Activated CD4-positive, alpha-beta T cell treated with anti-CD3 and anti-CD28 coated beads, Interleukin-2, amount 10 ng/mL, durations not matched to agents 7 days and 5 days (primary cell): ENCODE data around the gene STIP1. TPM values are rescaled to one million over a fixed set of nuclear protein-coding genes. Genes with fewer than 3 reads are reported as not detected.

Experiments used
- CTCF ChIA-PET: fragments of 350-600 bp; sonication (Branson Sonifier 250); formaldehyde crosslinking; loops from one replicate; lab custom pipeline; 2021; ENCODE audit warnings: antibody characterized with exemption; lab: Charles Lee
- POLR2A ChIA-PET: fragments of 350-600 bp; sonication (Branson Sonifier 250); formaldehyde crosslinking; loops from one replicate; lab custom pipeline; 2021; ENCODE audit warnings: antibody characterized with exemption; lab: Charles Lee
- DNase-seq: peaks from one replicate; pipeline ENCODE4 v3.0.0-alpha.2; 2020
- H3K27ac Mint-ChIP-seq: one replicate; pipeline ENCODE4 v1.8.0; 2021; ENCODE audit warnings: mild to moderate bottlenecking, moderate library complexity, mixed read lengths
- H3K27me3 Mint-ChIP-seq: one replicate; pipeline ENCODE4 v1.8.0; 2021; ENCODE audit warnings: mixed read lengths
- H3K36me3 Mint-ChIP-seq: one replicate; pipeline ENCODE4 v1.8.0; 2021; ENCODE audit warnings: low read depth, mixed read lengths
- H3K4me1 Mint-ChIP-seq: one replicate; pipeline ENCODE4 v1.8.0; 2021; ENCODE audit warnings: mixed read lengths
- H3K4me3 Mint-ChIP-seq: one replicate; pipeline ENCODE4 v1.8.0; 2021; ENCODE audit warnings: mild to moderate bottlenecking, moderate library complexity, mixed read lengths
- H3K9me3 Mint-ChIP-seq: one replicate; pipeline ENCODE4 v1.8.0; 2021; ENCODE audit warnings: mixed read lengths
- total RNA-seq, 2 experiments: library from RNA; stranded (reverse); gene quantifications; one replicate each; pipeline ENCODE4 v1.2.3, GENCODE V29; 2021

STIP1 gene
- total RNA-seq, 2 experiments from 2014 or later: 211 to 213 TPM

GRCh38 chr11:64238076-64238475, 52.1 kb downstream of the STIP1 start:
- CTCF ChIA-PET: interaction anchor here (0.9 to 2.2 kb wide), 7 partner anchors 9 to 47 kb away, joined by 3 to 7 read pairs (median 4); partner anchors contain the start of genes PLCB3 and PPP1R14B
- Mint-ChIP-seq H3K9me3 (no peaks in the 10 kb centered on the region), H3K36me3 (peaks cover 14% of the 10 kb centered on the region), H3K4me1 (peaks cover 53% of the 10 kb centered on the region), H3K27ac (no peak overlapping the region), H3K27me3 (no peaks in the 10 kb centered on the region), H3K4me3 (no peak overlapping the region)
- POLR2A ChIA-PET: no interaction called here
- DNase-seq: no peak

DNA sequence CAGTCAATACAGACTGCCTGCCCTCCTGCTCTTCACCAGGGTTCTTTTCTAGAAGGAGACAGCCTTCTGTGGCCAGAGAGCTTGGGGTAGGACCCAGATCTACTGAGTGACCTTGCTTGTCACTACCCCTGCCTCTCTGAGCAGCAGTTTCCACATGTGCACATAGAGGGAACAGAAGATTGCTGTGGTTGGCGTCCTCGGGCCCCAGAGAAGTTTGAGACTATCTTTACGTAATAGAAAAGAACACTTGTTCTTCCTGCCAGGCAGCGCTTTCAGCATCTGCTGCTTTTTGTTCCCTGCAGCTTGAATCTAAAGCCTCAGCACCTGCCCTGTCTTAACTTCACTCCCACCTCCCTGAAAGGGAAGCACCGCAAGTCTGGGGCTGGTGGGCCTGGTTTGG, 53.0 kb downstream of the STIP1 start:
- H3K27me3 Mint-ChIP-seq: no peaks in the 10 kb centered on the region
- POLR2A ChIA-PET: no interaction called here
- no peak overlapping the region for H3K4me3 Mint-ChIP-seq
- CTCF ChIA-PET: interaction anchor here (0.6 to 2.2 kb wide), 5 partner anchors 8 to 93 kb away, joined by 3 to 7 read pairs (median 4); partner anchors contain the start of genes PLCB3 and PPP1R14B
- no peak for DNase-seq
- H3K4me1 Mint-ChIP-seq: peaks cover 58% of the 10 kb centered on the region
- no peaks in the 10 kb centered on the region for H3K9me3 Mint-ChIP-seq
- H3K27ac Mint-ChIP-seq: peak overlapping the region; percentile 13
- H3K36me3 Mint-ChIP-seq: peaks cover 23% of the 10 kb centered on the region

- CTCF ChIA-PET: interaction anchor here (1.0 to 1.6 kb wide), 3 partner anchors 12 to 92 kb away, joined by 3 to 7 read pairs (median 4); partner anchors contain the start of gene PLCB3
- peak overlapping the region; percentile 96 for H3K27ac Mint-ChIP-seq
- POLR2A ChIA-PET: no interaction called here
- no peaks in the 10 kb centered on the region for H3K27me3 Mint-ChIP-seq
- H3K36me3 Mint-ChIP-seq: peaks cover 23% of the 10 kb centered on the region
- no peaks in the 10 kb centered on the region for H3K9me3 Mint-ChIP-seq
- H3K4me3 Mint-ChIP-seq: peak overlapping the region; percentile 88
- DNase-seq: no peak
- peaks cover 62% of the 10 kb centered on the region for H3K4me1 Mint-ChIP-seq
Measured at GRCh38 chr11:64239662-64240434, 53.9 kb downstream of the STIP1 start.

DNA sequence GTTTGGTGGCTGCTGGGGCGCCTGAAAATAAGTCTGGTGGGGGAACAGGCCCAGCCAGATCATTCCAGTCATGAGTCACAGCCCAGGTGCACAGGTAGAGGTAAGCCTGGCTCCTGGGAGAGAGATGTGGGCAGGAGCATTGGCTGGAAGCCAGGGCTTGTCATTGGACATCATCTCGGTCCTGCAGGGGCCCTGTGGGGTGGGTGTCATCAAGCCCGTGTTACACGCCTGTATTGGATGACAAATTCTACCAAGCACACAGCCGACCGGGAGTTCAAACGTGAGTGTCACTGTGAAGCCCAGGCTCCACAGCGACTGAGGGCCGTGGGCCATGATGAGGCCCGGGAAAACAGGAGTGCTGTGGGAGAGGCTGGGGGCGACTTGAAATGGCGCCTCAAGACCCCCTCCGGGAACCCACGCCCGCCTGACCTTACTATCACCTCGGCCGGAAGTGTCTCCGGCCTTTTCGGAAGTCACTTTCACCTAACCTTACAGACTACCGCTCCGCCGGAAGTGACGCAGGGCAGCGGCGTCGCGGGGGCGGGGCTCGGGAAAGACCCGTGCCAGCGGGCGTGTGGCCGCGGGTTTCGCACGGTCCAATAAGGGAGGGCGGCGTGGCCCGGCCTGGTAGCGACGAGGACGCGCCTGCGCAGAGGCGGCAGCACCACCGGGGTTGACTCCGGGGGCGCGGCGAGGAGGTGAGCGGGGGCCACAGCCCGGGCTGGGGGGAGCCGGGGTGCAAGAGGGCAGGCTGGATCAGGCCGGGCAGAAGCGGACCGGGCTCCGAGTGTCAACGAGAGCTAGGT, 54.7 kb downstream of the STIP1 start, which contains the start of gene FKBP2:
Gene FKBP2, plus strand, starts transcription at position 661 of the 806 bp plus-strand sequence. CDS start 1,293 bp downstream, outside the sequence.
- Mint-ChIP-seq H3K9me3 (no peaks in the 10 kb centered on the region), H3K36me3 (peaks cover 20% of the 10 kb centered on the region), H3K27me3 (no peaks in the 10 kb centered on the region), H3K27ac (peak within 1 kb of the TSS; percentile 96), H3K4me3 (peak within 1 kb of the TSS; percentile 88), H3K4me1 (peaks cover 59% of the 10 kb centered on the region)
- DNase-seq: peak; percentile 97
- CTCF ChIA-PET: interaction anchor here (0.7 to 1.2 kb wide), 7 partner anchors 10 to 64 kb away, joined by 3 to 20 read pairs (median 4); partner anchors contain the start of gene PLCB3
- POLR2A ChIA-PET: interaction anchor here (0.5 to 0.7 kb wide), 2 partner anchors 8 to 14 kb away, joined by 3 read pairs; no protein-coding TSS in a partner anchor

DNA sequence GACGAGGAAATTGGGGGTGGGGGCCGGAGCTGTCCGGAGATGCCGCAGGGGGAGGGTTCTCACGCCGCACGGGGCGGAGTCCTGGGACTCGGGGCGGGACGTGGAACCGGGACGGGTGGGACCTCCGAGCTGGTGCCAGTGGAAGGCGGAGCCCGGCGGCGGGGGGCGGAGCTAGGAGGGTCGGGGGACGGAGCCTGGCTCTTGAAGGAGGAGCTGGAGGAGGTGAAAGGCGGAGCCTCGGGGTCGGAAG, 55.2 kb downstream of the STIP1 start:
- CTCF ChIA-PET: interaction anchor here (0.7 to 1.1 kb wide), 7 partner anchors 10 to 76 kb away, joined by 3 to 20 read pairs (median 4); partner anchors contain the start of genes PLCB3, PRDX5 and TRMT112
- POLR2A ChIA-PET: interaction anchor here (0.5 to 0.7 kb wide), 2 partner anchors 8 to 15 kb away, joined by 3 read pairs; no protein-coding TSS in a partner anchor
- peaks cover 20% of the 10 kb centered on the region for H3K36me3 Mint-ChIP-seq
- no peaks in the 10 kb centered on the region for H3K27me3 Mint-ChIP-seq
- H3K4me3 Mint-ChIP-seq: peak overlapping the region; percentile 88
- no peaks in the 10 kb centered on the region for H3K9me3 Mint-ChIP-seq
- peaks cover 54% of the 10 kb centered on the region for H3K4me1 Mint-ChIP-seq
- DNase-seq: peak; percentile 99
- peak overlapping the region; percentile 96 for H3K27ac Mint-ChIP-seq

DNA sequence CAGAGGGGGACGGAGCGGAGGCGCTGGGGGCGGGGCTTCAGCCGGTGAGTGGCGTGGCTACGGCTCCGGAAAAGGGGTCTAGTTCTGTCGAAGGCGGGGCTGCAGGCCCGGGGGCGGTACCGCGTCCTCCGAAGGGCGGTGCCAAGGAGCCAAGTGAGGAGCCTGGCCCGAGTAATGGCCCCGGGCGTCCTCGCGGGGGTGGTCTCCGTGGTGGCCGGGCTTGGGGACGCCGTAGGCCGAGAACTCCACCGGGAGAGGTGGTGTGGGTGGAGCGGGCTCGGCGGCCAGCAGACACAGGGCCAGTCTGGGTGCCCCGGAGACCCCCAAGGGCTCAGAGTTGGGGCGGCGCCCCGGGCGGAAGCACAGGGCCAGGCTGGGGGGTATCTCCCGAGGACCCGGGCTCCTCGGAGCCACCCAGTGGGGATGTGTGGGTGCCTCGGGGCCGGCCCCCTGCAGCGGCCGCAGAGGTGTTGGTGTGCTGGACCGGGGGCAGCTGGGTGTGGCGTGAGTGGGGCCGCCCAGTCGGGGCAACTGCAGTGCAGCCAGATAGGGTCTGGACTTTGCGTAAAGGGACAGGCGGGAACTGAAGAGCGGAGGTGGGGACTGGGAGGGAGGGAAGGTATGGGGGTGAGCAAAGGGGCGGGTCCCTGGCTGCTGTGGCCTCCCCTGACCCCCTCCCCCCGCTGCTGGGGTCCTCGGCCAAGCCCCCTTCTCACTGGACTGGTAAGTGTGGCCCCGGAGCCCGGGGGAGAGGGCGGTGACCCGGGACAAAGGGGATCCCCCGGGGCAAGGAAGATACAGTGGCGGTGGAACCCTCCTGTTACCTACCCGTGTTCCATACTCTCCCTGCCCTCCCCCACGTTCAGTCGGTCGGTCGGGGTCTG, 55.8 kb downstream of the STIP1 start:
- ChIA-PET POLR2A (interaction anchor here (0.5 to 0.7 kb wide), 2 partner anchors 9 to 15 kb away, joined by 3 read pairs; no protein-coding TSS in a partner anchor), CTCF (interaction anchor here (0.7 to 11.3 kb wide), 10 partner anchors 9 to 76 kb away, joined by 3 to 162 read pairs (median 6); partner anchors contain the start of genes CATSPERZ, PLCB3, PRDX5 and TRMT112)
- no peak for DNase-seq
- Mint-ChIP-seq H3K9me3 (no peaks in the 10 kb centered on the region), H3K27ac (peak overlapping the region; percentile 96), H3K36me3 (peaks cover 20% of the 10 kb centered on the region), H3K4me1 (peaks cover 54% of the 10 kb centered on the region), H3K27me3 (no peaks in the 10 kb centered on the region), H3K4me3 (peak overlapping the region; percentile 88)

DNA sequence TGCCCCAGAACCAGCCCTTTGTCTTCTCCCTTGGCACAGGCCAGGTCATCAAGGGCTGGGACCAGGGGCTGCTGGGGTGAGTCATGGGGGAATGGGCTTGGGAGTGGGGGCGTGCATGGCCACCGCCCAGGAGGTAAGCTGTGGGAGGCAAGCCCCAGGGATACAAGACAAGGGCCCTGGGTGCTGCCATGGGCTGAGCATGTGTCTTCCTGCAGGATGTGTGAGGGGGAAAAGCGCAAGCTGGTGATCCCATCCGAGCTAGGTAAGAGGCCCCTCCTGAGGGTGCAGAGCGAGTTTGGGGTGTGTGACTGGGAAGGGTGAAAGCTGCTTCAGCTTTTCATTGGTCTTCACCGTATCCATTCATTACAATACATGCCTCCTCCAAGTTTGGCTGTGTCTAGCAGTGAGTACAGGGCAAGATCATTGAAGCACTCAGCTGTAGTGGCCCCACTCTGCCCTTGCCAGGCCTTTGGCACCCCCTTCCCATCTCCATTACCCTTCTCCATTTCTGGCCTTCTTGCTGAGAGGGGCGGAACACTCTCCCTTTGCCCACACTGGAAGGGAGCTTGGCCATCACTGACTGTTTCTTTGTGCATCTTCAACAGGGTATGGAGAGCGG, 57.4 kb downstream of the STIP1 start:
- no peak for DNase-seq
- no peaks in the 10 kb centered on the region for H3K9me3 Mint-ChIP-seq
- peaks cover 11% of the 10 kb centered on the region for H3K36me3 Mint-ChIP-seq
- H3K4me3 Mint-ChIP-seq: peak overlapping the region; percentile 88
- H3K4me1 Mint-ChIP-seq: peaks cover 54% of the 10 kb centered on the region
- ChIA-PET CTCF (interaction anchor here (0.8 to 11.3 kb wide), 9 partner anchors 8 to 59 kb away, joined by 3 to 162 read pairs (median 5); partner anchors contain the start of genes CATSPERZ and PLCB3), POLR2A (no interaction called here)
- peak overlapping the region; percentile 60 for H3K27ac Mint-ChIP-seq
- H3K27me3 Mint-ChIP-seq: no peaks in the 10 kb centered on the region

- POLR2A ChIA-PET: interaction anchor here (0.6 kb wide), 1 partner anchor 1403 kb away, joined by 4 read pairs; no protein-coding TSS in a partner anchor
- peak overlapping the region; percentile 88 for H3K4me3 Mint-ChIP-seq
- no peaks in the 10 kb centered on the region for H3K27me3 Mint-ChIP-seq
- H3K27ac Mint-ChIP-seq: no peak overlapping the region
- H3K36me3 Mint-ChIP-seq: peaks cover 11% of the 10 kb centered on the region
- H3K4me1 Mint-ChIP-seq: peaks cover 53% of the 10 kb centered on the region
- H3K9me3 Mint-ChIP-seq: no peaks in the 10 kb centered on the region
- no peak for DNase-seq
- CTCF ChIA-PET: interaction anchor here (0.9 to 11.3 kb wide), 10 partner anchors 8 to 116 kb away, joined by 3 to 162 read pairs (median 4); partner anchors contain the start of genes CATSPERZ and PLCB3
Measured at GRCh38 chr11:64244107-64244506, 58.1 kb downstream of the STIP1 start.

DNA sequence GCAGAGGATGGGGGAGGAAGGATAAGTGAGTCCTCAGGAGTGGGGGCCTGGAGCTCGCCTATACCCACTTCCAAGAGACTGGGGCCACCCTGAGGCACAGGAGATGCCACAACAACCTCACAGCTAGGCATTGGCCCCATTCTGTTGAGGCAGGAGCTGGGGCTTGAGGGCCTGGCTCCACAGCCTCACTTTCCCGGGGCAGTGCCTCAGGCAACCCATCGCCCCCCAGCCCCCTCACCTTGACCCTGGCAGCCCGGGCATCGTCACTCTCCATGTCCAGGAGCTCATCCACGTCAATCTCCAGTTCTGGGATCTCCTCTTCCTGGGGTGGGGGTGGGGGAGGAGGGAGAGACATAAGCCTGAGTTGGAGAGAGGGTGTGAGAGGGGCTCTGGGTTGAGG, 59.0 kb downstream of the STIP1 start:
- Mint-ChIP-seq H3K36me3 (peaks cover 11% of the 10 kb centered on the region), H3K9me3 (no peaks in the 10 kb centered on the region), H3K27me3 (no peaks in the 10 kb centered on the region), H3K4me3 (peak overlapping the region; percentile 81), H3K27ac (peak overlapping the region; percentile 87), H3K4me1 (peaks cover 50% of the 10 kb centered on the region)
- CTCF ChIA-PET: interaction anchor here (0.8 to 11.3 kb wide), 7 partner anchors 9 to 58 kb away, joined by 3 to 162 read pairs (median 4); partner anchors contain the start of gene CATSPERZ
- POLR2A ChIA-PET: interaction anchor here (1.4 kb wide), 1 partner anchor 24 kb away, joined by 4 read pairs; no protein-coding TSS in a partner anchor
- no peak for DNase-seq

DNA sequence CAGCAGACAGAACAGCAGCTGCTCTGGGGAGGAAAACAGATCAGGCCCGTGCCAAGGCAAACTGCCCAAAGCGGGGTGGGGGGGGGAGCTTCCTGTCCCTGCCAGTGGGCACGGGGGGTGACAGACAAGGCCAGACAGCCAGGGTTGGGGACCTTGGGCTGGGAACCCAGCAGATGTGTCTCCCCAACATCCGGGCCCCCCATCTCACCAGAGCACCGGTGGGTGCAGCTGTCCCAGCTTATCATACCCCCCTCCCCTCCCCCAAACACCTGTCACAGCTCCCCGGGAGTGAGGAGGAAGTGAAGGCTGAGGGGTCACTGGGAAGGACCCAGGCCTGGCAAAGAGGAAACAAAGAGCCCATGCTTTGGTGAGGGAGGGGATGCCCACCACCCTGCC, 59.4 kb downstream of the STIP1 start:
- no peaks in the 10 kb centered on the region for H3K27me3 Mint-ChIP-seq
- H3K27ac Mint-ChIP-seq: peak overlapping the region; percentile 87
- H3K9me3 Mint-ChIP-seq: no peaks in the 10 kb centered on the region
- ChIA-PET CTCF (interaction anchor here (0.8 to 11.3 kb wide), 9 partner anchors 9 to 500 kb away, joined by 3 to 162 read pairs (median 4); partner anchors contain the start of gene CATSPERZ), POLR2A (interaction anchor here (1.4 kb wide), 1 partner anchor 24 kb away, joined by 4 read pairs; no protein-coding TSS in a partner anchor)
- H3K4me3 Mint-ChIP-seq: peak overlapping the region; percentile 81
- DNase-seq: peak; percentile 33
- peaks cover 47% of the 10 kb centered on the region for H3K4me1 Mint-ChIP-seq
- H3K36me3 Mint-ChIP-seq: peaks cover 9% of the 10 kb centered on the region
